Measurements from ENCODE around the gene EIF1AX. TPM values are rescaled to one million over a fixed set of nuclear protein-coding genes. Genes with fewer than 3 reads are reported as not detected.

EIF1AX gene
- total and polyA plus RNA-seq, 9 of the 15 experiments (the other 6 are each of a cell fraction or from before 2014, with no cell fraction given) = 54.2 to 178 (median 73.5) TPM

DNA sequence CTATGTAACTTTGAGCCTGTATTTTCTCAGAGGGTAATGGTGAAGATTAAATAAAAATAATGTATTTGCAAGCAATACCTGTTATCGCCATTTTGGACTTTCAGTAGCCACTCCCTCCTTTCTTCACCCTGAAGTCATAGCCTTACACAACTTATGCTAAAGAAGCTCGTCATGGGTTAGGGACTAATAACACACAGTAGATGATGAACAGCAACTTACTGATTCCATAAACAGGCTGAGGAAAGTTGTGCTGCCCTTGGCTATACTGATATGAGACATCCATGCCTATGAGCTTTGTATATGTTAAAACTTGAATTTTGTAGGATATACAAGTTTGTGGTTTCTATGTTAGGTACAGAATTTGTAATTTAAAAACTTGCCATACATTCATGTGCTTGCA, 31.7 kb upstream of the EIF1AX start (continued):
- TF ChIP-seq BCL6 (CRISPR knock-in tag; IDR thresholded peaks at IDR 0.05) (no peak), ZBTB17 (CRISPR knock-in tag; IDR thresholded peaks at IDR 0.05) (no peak)

GRCh38 chrX:20171887-20172286, 30.2 kb upstream of the EIF1AX start:
- Histone ChIP-seq H3K79me2 (ENCODE audit: control insufficient read depth, insufficient read depth, low read length) (no peaks in the 10 kb centered on the region), H2AFZ (ENCODE audit: low read depth, low read length) (no peak overlapping the region), H3K4me2 (ENCODE audit: insufficient read depth, low read length) (no peak overlapping the region), H3K4me1 (replicated peaks in 1 of 2; ENCODE audit: control insufficient read depth in 2 of 2, insufficient read depth in 2 of 2, low read length in 2 of 2) (no peaks in the 10 kb centered on the region), H3K4me3 (no peak overlapping the region), H4K20me1 (replicated peaks; ENCODE audit: control insufficient read depth, insufficient read depth, low read length) (no peaks in the 10 kb centered on the region), H3K9me1 (ENCODE audit: control insufficient read depth, insufficient read depth, low read length) (no peaks in the 10 kb centered on the region), H3K27ac (ENCODE audit: extremely low read depth, low read depth, low read length) (no peak overlapping the region), H3K9ac (ENCODE audit: insufficient read depth in 1 of 2, low read depth in 2 of 2, low read length in 2 of 2) (no peak overlapping the region), H3K9me3 (replicated peaks; ENCODE audit: control insufficient read depth, insufficient read depth, low read depth, low read length) (no peaks in the 10 kb centered on the region), H3K36me3 (ENCODE audit: control insufficient read depth, insufficient read depth, low read length) (peaks cover 70% of the 10 kb centered on the region; the same call in 2 of the 3 replicates), H3K27me3 (ENCODE audit: control insufficient read depth in 2 of 2, insufficient read depth in 2 of 2, low read length in 2 of 2) (no peaks in the 10 kb centered on the region)
- 82% methylated on average over 3 of the region's 3 CpGs for WGBS (ENCODE audit: insufficient coverage, low coverage, missing lambda C conversion rate)
- no TSS peak for BruUV-seq (replicated peaks)
- in situ Hi-C loops (cut with MboI) = no loop called here
- TF ChIP-seq HDGF (IDR thresholded peaks at IDR 0.05) = no peak
- no peak for TF ChIP-seq ZNF766 (CRISPR knock-in tag; conservative IDR thresholded peaks at IDR 0.05)
- TF ChIP-seq, protein P1, sequence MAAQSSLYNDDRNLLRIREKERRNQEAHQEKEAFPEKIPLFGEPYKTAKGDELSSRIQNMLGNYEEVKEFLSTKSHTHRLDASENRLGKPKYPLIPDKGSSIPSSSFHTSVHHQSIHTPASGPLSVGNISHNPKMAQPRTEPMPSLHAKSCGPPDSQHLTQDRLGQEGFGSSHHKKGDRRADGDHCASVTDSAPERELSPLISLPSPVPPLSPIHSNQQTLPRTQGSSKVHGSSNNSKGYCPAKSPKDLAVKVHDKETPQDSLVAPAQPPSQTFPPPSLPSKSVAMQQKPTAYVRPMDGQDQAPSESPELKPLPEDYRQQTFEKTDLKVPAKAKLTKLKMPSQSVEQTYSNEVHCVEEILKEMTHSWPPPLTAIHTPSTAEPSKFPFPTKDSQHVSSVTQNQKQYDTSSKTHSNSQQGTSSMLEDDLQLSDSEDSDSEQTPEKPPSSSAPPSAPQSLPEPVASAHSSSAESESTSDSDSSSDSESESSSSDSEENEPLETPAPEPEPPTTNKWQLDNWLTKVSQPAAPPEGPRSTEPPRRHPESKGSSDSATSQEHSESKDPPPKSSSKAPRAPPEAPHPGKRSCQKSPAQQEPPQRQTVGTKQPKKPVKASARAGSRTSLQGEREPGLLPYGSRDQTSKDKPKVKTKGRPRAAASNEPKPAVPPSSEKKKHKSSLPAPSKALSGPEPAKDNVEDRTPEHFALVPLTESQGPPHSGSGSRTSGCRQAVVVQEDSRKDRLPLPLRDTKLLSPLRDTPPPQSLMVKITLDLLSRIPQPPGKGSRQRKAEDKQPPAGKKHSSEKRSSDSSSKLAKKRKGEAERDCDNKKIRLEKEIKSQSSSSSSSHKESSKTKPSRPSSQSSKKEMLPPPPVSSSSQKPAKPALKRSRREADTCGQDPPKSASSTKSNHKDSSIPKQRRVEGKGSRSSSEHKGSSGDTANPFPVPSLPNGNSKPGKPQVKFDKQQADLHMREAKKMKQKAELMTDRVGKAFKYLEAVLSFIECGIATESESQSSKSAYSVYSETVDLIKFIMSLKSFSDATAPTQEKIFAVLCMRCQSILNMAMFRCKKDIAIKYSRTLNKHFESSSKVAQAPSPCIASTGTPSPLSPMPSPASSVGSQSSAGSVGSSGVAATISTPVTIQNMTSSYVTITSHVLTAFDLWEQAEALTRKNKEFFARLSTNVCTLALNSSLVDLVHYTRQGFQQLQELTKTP (IDR thresholded peaks at IDR 0.05; ENCODE audit: low read depth in 1 of 2, partially characterized antibody in 2 of 2) = no peak
- no peak for TF ChIP-seq TEAD1 (CRISPR knock-in tag; IDR thresholded peaks at IDR 0.05)
- no peak for TF ChIP-seq ZNF41 (CRISPR knock-in tag; conservative IDR thresholded peaks at IDR 0.05)
- TF ChIP-seq NFIC (IDR thresholded peaks at IDR 0.05) = no peak
- no peak for TF ChIP-seq ZNF551 (CRISPR knock-in tag; IDR thresholded peaks at IDR 0.05)
- TF ChIP-seq ZNF785 (CRISPR knock-in tag; IDR thresholded peaks at IDR 0.05) = no peak
- TF ChIP-seq PCBP1 (IDR thresholded peaks at IDR 0.05; ENCODE audit: low read depth, low read length, poor library complexity, severe bottlenecking) = no peak
- TF ChIP-seq, protein P2, sequence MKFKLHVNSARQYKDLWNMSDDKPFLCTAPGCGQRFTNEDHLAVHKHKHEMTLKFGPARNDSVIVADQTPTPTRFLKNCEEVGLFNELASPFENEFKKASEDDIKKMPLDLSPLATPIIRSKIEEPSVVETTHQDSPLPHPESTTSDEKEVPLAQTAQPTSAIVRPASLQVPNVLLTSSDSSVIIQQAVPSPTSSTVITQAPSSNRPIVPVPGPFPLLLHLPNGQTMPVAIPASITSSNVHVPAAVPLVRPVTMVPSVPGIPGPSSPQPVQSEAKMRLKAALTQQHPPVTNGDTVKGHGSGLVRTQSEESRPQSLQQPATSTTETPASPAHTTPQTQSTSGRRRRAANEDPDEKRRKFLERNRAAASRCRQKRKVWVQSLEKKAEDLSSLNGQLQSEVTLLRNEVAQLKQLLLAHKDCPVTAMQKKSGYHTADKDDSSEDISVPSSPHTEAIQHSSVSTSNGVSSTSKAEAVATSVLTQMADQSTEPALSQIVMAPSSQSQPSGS (CRISPR knock-in tag; IDR thresholded peaks at IDR 0.05) = no peak
- no peak for TF ChIP-seq NCOA4 (IDR thresholded peaks at IDR 0.05; ENCODE audit: partially characterized antibody)
- POLR2A ChIA-PET = interaction anchor here (0.7 to 1.2 kb wide), 2 partner anchors 9 to 28 kb away, joined by 3 read pairs; no protein-coding TSS in a partner anchor
- no peak for ATAC-seq
- DNase-seq (ENCODE audit: extremely low read depth in 1 of 4, low spot score in 3 of 4) = no peak
- intact Hi-C loops (cut with micrococcal nuclease) = no loop called here
- no peak for FAIRE-seq
- CTCF ChIA-PET (ENCODE audit: low intra/inter-chr PET ratio) = interaction anchor here (0.6 kb wide), 1 partner anchor 43 kb away, joined by 6 read pairs; no protein-coding TSS in a partner anchor
